Ovary (tissue), 9 donors: Measurements from ENCODE around the gene EGR1. TPM values are rescaled to one million over a fixed set of nuclear protein-coding genes. Genes with fewer than 3 reads are reported as not detected.

Experiments used
- DNase-seq, 5 donors: peaks; one replicate each; pipeline ENCODE4 v3.0.0-alpha.2; 2019 to 2020
- H3K27ac ChIP-seq, 2 donors: fragments of 200-600 bp; one replicate each; pipeline versions ENCODE4 v1.5.1 to v1.8.0; 2019 to 2022
- H3K27me3 ChIP-seq: fragments of 200-600 bp; one replicate; pipeline ENCODE4 v1.8.0; 2022
- H3K36me3 ChIP-seq: fragments of 200-600 bp; sonication (generic); one replicate; pipeline ENCODE4 v1.5.1; 2019
- H3K4me1 ChIP-seq: one replicate; pipeline ENCODE4 v1.8.1; 2013; ENCODE audit warnings: mild to moderate bottlenecking, moderate library complexity; ENCODE audit not compliant: insufficient read depth
- H3K4me3 ChIP-seq: fragments of 200-600 bp; sonication (generic); one replicate; pipeline ENCODE4 v1.5.1; 2017
- H3K9me3 ChIP-seq, 2 donors: fragments of 200-600 bp in 1 of 2; sonication (generic) in 1 of 2; one replicate each; pipeline versions ENCODE4 v1.5.1 to v1.8.1; 2013 to 2019; ENCODE audit warnings: mild to moderate bottlenecking in 1 of 2, moderate library complexity in 1 of 2
- CTCF ChIP-seq, 3 donors: fragments of 450-650 bp in 2 of 3; fragments of 200-600 bp in 1 of 3; IDR thresholded peaks; one replicate each; pipeline versions ENCODE4 v1.5.1 to v1.8.0; 2016 to 2022; ENCODE audit warnings: antibody characterized with exemption in 3 of 3, mild to moderate bottlenecking in 1 of 3
- EP300 ChIP-seq: sonication (generic); formaldehyde crosslinking; IDR thresholded peaks from one replicate; pipeline ENCODE4 v1.6.1; 2017; ENCODE audit warnings: antibody characterized with exemption
- POLR2A ChIP-seq: fragments of 450-650 bp; IDR thresholded peaks from one replicate; pipeline ENCODE4 v1.6.1; 2017; ENCODE audit warnings: antibody characterized with exemption, mild to moderate bottlenecking, moderate library complexity
- WGBS, 3 donors: extraction: QIAGEN DNeasy Blood & Tissue Kit in 1 of 3; methylation state at CpG; one replicate each; pipeline versions ENCODE4 v1.1.5 to v1.1.7; 2013 to 2017; 5-methylcytosine and 5-hydroxymethylcytosine counted together
- intact Hi-C, 4 donors: fragments of 100-400 bp; cut with DNase I; formaldehyde crosslinking; loops; one replicate each; pipeline versions ENCODE4 v1.11.0 to v1.15.1; 2022 to 2023
- polyA plus RNA-seq, 2 donors: library from polyadenylated mRNA; stranded (reverse); fragments of 200-250 nt in 1 of 2; fragments of 350-450 nt in 1 of 2; fragmentation: Illumina TruSeq in 1 of 2; extraction: RNeasy Lipid Tissue Mini Kit (QIAGEN cat#74804) in 1 of 2; gene quantifications; one replicate each; pipeline ENCODE4 v1.2.3, GENCODE V29; 2013 to 2014
- total RNA-seq, 7 donors: library from RNA; depleted of rRNA in 2 of 7; stranded (reverse); fragments of >200 nt in 2 of 7; fragmentation: NEBNext Ultra II Directional in 3 of 7; extraction: Animal tissue kit (Norgen Biotek cat#: 25700) in 3 of 7; gene quantifications; one replicate each; pipeline versions ENCODE4 v1.1.0 to v1.2.4, GENCODE V29; 2016 to 2023
- donor health status: DM: no; HTN: no; CAD: no; lungs with moderate emphysema.
- donor health status: DM: no; HTN: no; CAD: no.
- donor health status: Bipolar disorder and iron deficiency.
- donor health status: DM: yes; HTN: yes; CAD: no.
- donor health status: DM: no; HTN: no; CAD: no.
- donor health status: DM: yes; HTN: yes; CAD: no.

EGR1 gene
- total and polyA plus RNA-seq, 9 donors: 60.4 to 361 (median 123) TPM

- Histone ChIP-seq H3K4me3 (peak overlapping the region; percentile 29), H3K4me1 (peaks cover 3% of the 10 kb centered on the region), H3K36me3 (no peaks in the 10 kb centered on the region), H3K27ac (no peak overlapping the region), H3K27me3 (no peaks in the 10 kb centered on the region), H3K9me3 (no peaks in the 10 kb centered on the region)
- intact Hi-C loops: no loop called here
- 63 to 70% (median 69%) methylated on average over 11 of the region's 11 CpGs for WGBS, 3 donors
- DNase-seq: no peak
- no peak for TF ChIP-seq CTCF (IDR thresholded peaks at IDR 0.05)
- TF ChIP-seq EP300: no peak
- no peak for TF ChIP-seq POLR2A
Measured at GRCh38 chr5:138438003-138438723, 27.1 kb upstream of the EGR1 start.

DNA sequence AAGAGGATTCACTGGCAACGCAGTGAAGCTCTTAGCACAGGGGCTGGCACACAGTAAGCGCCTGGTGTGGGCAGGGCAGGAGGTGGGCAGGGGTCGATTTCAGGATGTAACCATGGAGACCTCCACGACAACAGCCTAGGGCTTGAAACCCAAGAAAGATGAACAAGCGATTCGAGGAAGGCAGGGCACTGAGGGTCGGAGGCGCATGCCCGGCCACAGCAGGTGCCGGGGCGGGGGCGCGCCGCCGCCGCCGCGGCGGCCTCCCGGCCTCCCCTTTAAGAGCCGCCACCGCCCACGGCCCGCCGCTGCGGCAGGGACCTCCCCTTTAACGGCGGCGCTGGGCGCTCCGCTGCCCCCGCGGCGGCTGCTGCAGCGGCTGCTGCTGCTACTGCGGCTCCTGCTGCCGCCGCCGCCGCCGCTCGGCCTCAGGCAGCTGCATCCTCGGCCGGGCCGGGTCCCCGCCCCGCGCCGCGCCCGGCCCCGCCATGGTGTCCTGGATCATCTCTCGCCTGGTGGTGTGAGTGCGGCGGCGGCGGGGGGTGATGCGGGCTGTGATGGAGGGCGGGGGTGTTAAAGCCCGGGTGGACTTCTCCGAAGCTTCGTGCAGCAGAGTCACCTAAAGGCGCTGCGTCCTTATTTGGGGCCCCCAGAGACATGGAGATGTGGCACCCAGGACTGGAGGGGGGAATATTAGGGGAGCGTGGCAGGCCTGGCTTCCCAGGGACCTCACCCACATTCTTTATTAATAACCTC is 26.4 kb upstream of the EGR1 start, which contains the start of gene REEP2:
REEP2 (plus strand) TSS at position 334 of the 753 bp plus-strand sequence; CDS start at position 486, 152 bp downstream.
- Histone ChIP-seq H3K27me3 (no peaks in the 10 kb centered on the region), H3K4me1 (peaks cover 3% of the 10 kb centered on the region), H3K9me3 (no peaks in the 10 kb centered on the region), H3K27ac (no peak within 1 kb of the TSS), H3K36me3 (no peaks in the 10 kb centered on the region), H3K4me3 (peak within 1 kb of the TSS; percentile 29)
- peak in 4 of 5 donors; percentile 35 to 66 (median 55) for DNase-seq
- WGBS, 3 donors: 0 to 1% (median 1%) methylated on average over 50 to 65 of the region's 65 CpGs
- TF ChIP-seq EP300: no peak
- intact Hi-C loops: no loop called here

DNA sequence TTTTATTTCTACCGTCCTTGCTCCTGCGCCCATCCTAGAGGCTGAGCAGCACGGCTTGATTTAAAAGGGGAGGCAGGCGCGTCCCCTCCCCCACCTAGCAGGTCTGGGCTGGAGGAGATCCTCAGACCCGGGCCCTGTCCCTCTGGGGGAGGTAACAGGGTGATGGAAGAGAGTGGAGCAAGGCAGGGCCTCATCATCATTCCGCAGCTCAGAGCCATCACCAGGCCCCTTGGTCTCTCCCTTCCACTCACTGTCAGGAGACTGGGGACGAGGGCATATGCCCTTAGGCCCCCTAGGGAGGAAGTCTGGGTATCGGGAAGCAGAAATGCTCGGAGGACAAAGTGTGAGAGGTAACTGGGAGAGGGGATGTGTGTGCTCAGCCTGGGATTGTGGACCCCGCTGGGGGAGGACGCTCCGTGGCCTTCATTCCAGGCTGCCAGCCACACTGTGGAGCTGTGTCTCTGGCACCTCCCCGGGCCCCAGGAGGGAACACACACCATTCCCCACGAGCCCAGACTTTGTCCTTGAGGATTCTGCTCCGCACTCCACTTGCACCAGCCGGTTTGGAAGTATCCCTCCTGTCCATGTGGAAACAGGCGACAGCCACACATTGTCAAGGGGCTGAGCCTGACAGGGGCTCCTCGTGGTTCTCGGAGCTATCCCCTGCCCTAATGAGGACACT is 25.7 kb upstream of the EGR1 start:
- no peaks in the 10 kb centered on the region for H3K9me3 ChIP-seq
- H3K27ac ChIP-seq: no peak overlapping the region
- peak in 3 of 5 donors; percentile 36 to 43 (median 40) for DNase-seq
- no peaks in the 10 kb centered on the region for H3K36me3 ChIP-seq
- TF ChIP-seq CTCF (IDR thresholded peaks at IDR 0.05) (no peak), POLR2A (no peak), EP300 (no peak)
- no peaks in the 10 kb centered on the region for H3K27me3 ChIP-seq
- peaks cover 3% of the 10 kb centered on the region for H3K4me1 ChIP-seq
- intact Hi-C loops: no loop called here
- H3K4me3 ChIP-seq: peak overlapping the region; percentile 29
- 23 to 26% (median 23%) methylated on average over 19 to 20 of the region's 20 CpGs for WGBS, 3 donors

- TF ChIP-seq CTCF (IDR thresholded peaks at IDR 0.05) (no peak), EP300 (no peak), POLR2A (no peak)
- H3K27ac ChIP-seq: no peak overlapping the region
- H3K9me3 ChIP-seq: no peaks in the 10 kb centered on the region
- WGBS, 3 donors: 74 to 81% (median 81%) methylated on average over 17 of the region's 17 CpGs
- peak in 2 of 5 donors; percentile 29 to 32 for DNase-seq
- no peaks in the 10 kb centered on the region for H3K27me3 ChIP-seq
- H3K4me3 ChIP-seq: no peak overlapping the region
- H3K36me3 ChIP-seq: no peaks in the 10 kb centered on the region
- intact Hi-C loops: no loop called here
- peaks cover 3% of the 10 kb centered on the region for H3K4me1 ChIP-seq
Measured at GRCh38 chr5:138440159-138441073, 24.9 kb upstream of the EGR1 start.
